PC-3 (cell line): ENCODE data around the gene LRP2. TPM values are rescaled to one million over a fixed set of nuclear protein-coding genes. Genes with fewer than 3 reads are reported as not detected.
"Not testable (repeated sequence)": the region's sequence is repeated elsewhere in the genome, so short reads cannot be mapped to it uniquely, and the experiment has no call there.

ENCODE experiments used
- ATAC-seq: fragments of 200-7000 bp; cut with Tn5 transposase; 2 replicates; pipeline ENCODE4 v1.9.1; 2020; ENCODE audit warnings: mild to moderate bottlenecking, moderate library complexity
- BruUV-seq: library from RNA; stranded (reverse); fragments of 400-500 nt; replicated peaks from 2 replicates; lab custom pipeline; 2021; lab: Mats Ljungman, UMichigan
- CTCF ChIA-PET: fragments of 300-600 bp; sonication (Branson Sonifier 250); formaldehyde crosslinking; loops from one replicate; lab custom pipeline; 2022; ENCODE audit warnings: antibody characterized with exemption; lab: Charles Lee
- POLR2A ChIA-PET: fragments of 300-600 bp; sonication (Branson Sonifier 250); formaldehyde crosslinking; loops from one replicate; lab custom pipeline; 2022; ENCODE audit warnings: antibody characterized with exemption; ENCODE audit not compliant: unreplicated experiment; lab: Charles Lee
- DNase-seq: peaks from one replicate; pipeline ENCODE4 v3.0.0-alpha.2; 2015
- H2AFZ ChIP-seq: fragments of 300-600 bp; sonication (generic); 2 replicates; pipeline ENCODE4 v1.6.0; 2016; ENCODE audit warnings: antibody characterized with exemption, low read length
- H3F3A ChIP-seq: fragments of 300-600 bp; sonication (generic); one replicate; pipeline ENCODE4 v1.6.0; 2017; ENCODE audit warnings: antibody characterized with exemption, low read length, control low read depth, mild to moderate bottlenecking; ENCODE audit not compliant: unreplicated experiment
- H3K27ac ChIP-seq: fragments of 300-600 bp; sonication (generic); 2 replicates; pipeline ENCODE4 v1.5.1; 2016; ENCODE audit warnings: mild to moderate bottlenecking, low read length
- H3K27me3 ChIP-seq: fragments of 300-600 bp; sonication (generic); 2 replicates; pipeline ENCODE4 v1.6.1; 2016; ENCODE audit warnings: low read length, mixed read lengths
- H3K36me3 ChIP-seq: fragments of 300-600 bp; sonication (generic); 2 replicates; pipeline ENCODE4 v1.6.1; 2016; ENCODE audit warnings: low read depth, mixed run types, low read length, mixed read lengths
- H3K4me1 ChIP-seq: fragments of 300-600 bp; sonication (generic); 2 replicates; pipeline ENCODE4 v1.5.1; 2016; ENCODE audit warnings: low read length; ENCODE audit not compliant: insufficient read depth
- H3K4me2 ChIP-seq: fragments of 300-600 bp; sonication (generic); 2 replicates; pipeline ENCODE4 v1.6.0; 2016; ENCODE audit warnings: low read length
- H3K4me3 ChIP-seq: fragments of 300-600 bp; sonication (generic); 2 replicates; pipeline ENCODE4 v1.5.1; 2016; ENCODE audit warnings: mild to moderate bottlenecking, low read length, mixed read lengths
- H3K79me2 ChIP-seq: fragments of 300-600 bp; sonication (generic); 2 replicates; pipeline ENCODE4 v1.6.1; 2017; ENCODE audit warnings: low read length, mixed read lengths
- H3K9ac ChIP-seq: fragments of 300-600 bp; sonication (generic); 2 replicates; pipeline ENCODE4 v1.6.0; 2016; ENCODE audit warnings: mild to moderate bottlenecking, low read length
- H3K9me2 ChIP-seq: fragments of 300-600 bp; sonication (generic); replicated peaks from 2 replicates; pipeline ENCODE4 v1.6.1; 2016; ENCODE audit warnings: mixed run types, low read length, mixed read lengths
- H3K9me3 ChIP-seq: fragments of 300-600 bp; sonication (generic); 2 replicates; pipeline ENCODE4 v1.6.1; 2016; ENCODE audit warnings: low read length, mixed read lengths
- H4K20me1 ChIP-seq: fragments of 300-600 bp; sonication (generic); 2 replicates; pipeline ENCODE4 v1.6.1; 2016; ENCODE audit warnings: low read length, mixed read lengths
- CTCF ChIP-seq: fragments of 300-600 bp; sonication (generic); conservative IDR thresholded peaks from 2 replicates; pipeline ENCODE4 v1.5.1; 2017; ENCODE audit warnings: antibody characterized with exemption, low read depth, mild to moderate bottlenecking, low read length
- EZH2phosphoT487 ChIP-seq: fragments of 300-600 bp; sonication (generic); IDR thresholded peaks from 2 replicates; pipeline ENCODE4 v1.6.1; 2018; ENCODE audit warnings: mild to moderate bottlenecking, antibody characterized with exemption, low read length, borderline replicate concordance
- intact Hi-C: fragments of 100-400 bp; cut with micrococcal nuclease; formaldehyde crosslinking; loops from 2 replicates; pipeline ENCODE4 v1.9.0; 2023
- total RNA-seq: library from RNA; depleted of rRNA; stranded (reverse); fragments of >200 nt; gene quantifications from 2 replicates; pipeline ENCODE4 v1.2.3, GENCODE V29; 2014

The LRP2 gene
- total RNA-seq, 1 experiment from 2014 or later: not detected

GRCh38 chr2:169134272-169134671, 228.1 kb downstream of the LRP2 start:
- DNase-seq, H3K9ac ChIP-seq, H3K4me1 ChIP-seq, BruUV-seq, POLR2A ChIA-PET, H3K9me2 ChIP-seq, H3K27me3 ChIP-seq, ATAC-seq, H4K20me1 ChIP-seq, H2AFZ ChIP-seq, CTCF ChIA-PET, H3F3A ChIP-seq, intact Hi-C loops, H3K79me2 ChIP-seq, H3K4me2 ChIP-seq, H3K4me3 ChIP-seq, H3K36me3 ChIP-seq, H3K9me3 ChIP-seq, H3K27ac ChIP-seq: not testable (repeated sequence)

- POLR2A ChIA-PET: no interaction called here
- 0 out of 2 replicates have a peak overlapping the region, but pooled peaks have one; percentile 13 for H2AFZ ChIP-seq
- peak; percentile 81 for DNase-seq
Observed at GRCh38 chr2:169131587-169132512, 230.5 kb downstream of the LRP2 start.

GRCh38 chr2:169129703-169130243, 232.6 kb downstream of the LRP2 start:
- no peak for ATAC-seq
- CTCF ChIA-PET: no interaction called here

More at GRCh38 chr2:169131587-169132512, 230.5 kb downstream of the LRP2 start:
- no peaks in the 10 kb centered on the region for H3F3A ChIP-seq
- H3K4me1 ChIP-seq: 0 out of 2 replicates have a peak, but pooled peaks cover 8% of the 10 kb centered on the region
- intact Hi-C loops: loop anchor here (1.0 to 2.0 kb wide), 2 partner anchors 23 to 171 kb away; no protein-coding TSS in a partner anchor
- H3K27me3 ChIP-seq: no peaks in the 10 kb centered on the region
- no TSS peak for BruUV-seq
- no peaks in the 10 kb centered on the region for H3K9me2 ChIP-seq
- no peak overlapping the region for H3K27ac ChIP-seq
- H3K4me2 ChIP-seq: 0 out of 2 replicates have a peak overlapping the region, but pooled peaks have one; percentile 24
- H3K79me2 ChIP-seq: no peaks in the 10 kb centered on the region
- CTCF ChIA-PET: interaction anchor here (0.6 to 1.9 kb wide), 7 partner anchors 10 to 935 kb away, joined by 3 to 10 read pairs (median 4); no protein-coding TSS in a partner anchor
- H3K4me3 ChIP-seq: no peak overlapping the region
- peak; percentile 87 for TF ChIP-seq CTCF
- TF ChIP-seq EZH2phosphoT487: no peak
- no peaks in the 10 kb centered on the region for H4K20me1 ChIP-seq
- peak; percentile 70 for ATAC-seq
- no peak overlapping the region for H3K9ac ChIP-seq
- H3K9me3 ChIP-seq: no peaks in the 10 kb centered on the region
- H3K36me3 ChIP-seq: no peaks in the 10 kb centered on the region; the same call in 1 of the 2 replicates

More at GRCh38 chr2:169129703-169130243, 232.6 kb downstream of the LRP2 start:
- no peak overlapping the region for H3K9ac ChIP-seq
- H3K36me3 ChIP-seq: no peaks in the 10 kb centered on the region; the same call in 1 of the 2 replicates
- H3F3A ChIP-seq: no peaks in the 10 kb centered on the region
- intact Hi-C loops: no loop called here
- no peaks in the 10 kb centered on the region for H3K9me2 ChIP-seq
- TF ChIP-seq EZH2phosphoT487: no peak
- H3K27ac ChIP-seq: no peak overlapping the region
- 0 out of 2 replicates have a peak, but pooled peaks cover 8% of the 10 kb centered on the region for H3K4me1 ChIP-seq
- no peaks in the 10 kb centered on the region for H4K20me1 ChIP-seq
- POLR2A ChIA-PET: no interaction called here
- H2AFZ ChIP-seq: no peak overlapping the region
- H3K4me2 ChIP-seq: no peak overlapping the region
- DNase-seq: peak; percentile 33
- H3K4me3 ChIP-seq: no peak overlapping the region
- H3K27me3 ChIP-seq: no peaks in the 10 kb centered on the region
- H3K79me2 ChIP-seq: no peaks in the 10 kb centered on the region
- no TSS peak for BruUV-seq
- H3K9me3 ChIP-seq: no peaks in the 10 kb centered on the region
